Kidney epithelial cell (primary cell): ENCODE data around the gene MPZL2. TPM values are rescaled to one million over a fixed set of nuclear protein-coding genes. Genes with fewer than 3 reads are reported as not detected.

Source experiments
- DNase-seq: peaks from one replicate; pipeline ENCODE4 v3.0.0-alpha.2; 2010; ENCODE audit warnings: low read depth
- H3K27me3 ChIP-seq: 2 replicates; pipeline ENCODE4 v1.6.0; 2011; ENCODE audit warnings: low read length; ENCODE audit not compliant: control insufficient read depth, insufficient read depth
- H3K36me3 ChIP-seq: 2 replicates; pipeline ENCODE4 v1.5.1; 2011; ENCODE audit warnings: low read length; ENCODE audit not compliant: control insufficient read depth, insufficient read depth
- H3K4me3 ChIP-seq: 2 replicates; pipeline ENCODE4 v1.5.1; 2011; ENCODE audit warnings: low read depth, mild to moderate bottlenecking, control low read depth, low read length
- total RNA-seq: library from RNA; depleted of rRNA; stranded (reverse); fragments of >200 nt; gene quantifications from 2 replicates; pipeline ENCODE4 v1.2.3, GENCODE V29; 2015
- TF ChIP-seq, protein P1 (sequence below): IDR thresholded peaks from 2 replicates; pipeline ENCODE4 v1.5.1; 2011; ENCODE audit warnings: mild to moderate bottlenecking, moderate library complexity, low read length, control low read depth, inconsistent platforms; ENCODE audit not compliant: insufficient read depth, poor library complexity, severe bottlenecking

Gene MPZL2
- total RNA-seq, 1 donor from 2014 or later, result 13.1 TPM

DNA sequence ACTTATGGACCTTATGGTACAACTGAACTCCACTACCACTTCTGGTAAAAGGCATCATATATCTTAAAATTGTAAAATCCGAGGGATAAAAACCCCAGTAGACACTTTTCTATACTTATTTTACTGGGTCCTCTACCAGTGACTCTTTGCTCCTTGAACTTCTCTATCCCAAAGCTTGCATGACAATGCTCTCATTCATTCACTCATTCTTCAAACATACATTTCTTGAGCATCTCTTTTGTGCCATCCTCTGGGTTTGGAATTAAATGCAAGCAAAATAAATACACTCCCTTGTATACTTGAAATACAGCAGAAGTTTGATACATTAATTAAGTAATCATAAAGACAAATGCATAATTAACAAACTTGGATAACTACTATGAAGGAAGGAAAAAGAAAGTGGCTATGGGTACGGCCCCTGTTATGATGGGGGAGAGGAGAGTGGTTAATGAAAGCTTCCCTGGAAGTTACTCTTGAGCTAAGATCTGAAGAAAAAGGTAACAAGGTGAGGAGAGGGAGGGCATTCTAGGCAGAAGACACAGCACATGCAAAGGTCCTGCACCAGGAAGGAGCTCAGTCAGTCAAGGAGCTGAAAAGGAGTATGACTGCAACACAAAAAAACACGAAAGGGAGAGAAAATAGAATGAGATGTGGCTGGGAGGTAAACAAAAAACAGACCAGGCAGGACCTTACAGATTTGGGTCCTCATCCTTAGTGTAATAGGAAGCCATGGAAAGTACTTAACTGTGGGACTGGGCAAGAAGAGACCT, 19.9 kb downstream of the MPZL2 start:
- no peaks in the 10 kb centered on the region for H3K36me3 ChIP-seq
- TF ChIP-seq, protein P1, sequence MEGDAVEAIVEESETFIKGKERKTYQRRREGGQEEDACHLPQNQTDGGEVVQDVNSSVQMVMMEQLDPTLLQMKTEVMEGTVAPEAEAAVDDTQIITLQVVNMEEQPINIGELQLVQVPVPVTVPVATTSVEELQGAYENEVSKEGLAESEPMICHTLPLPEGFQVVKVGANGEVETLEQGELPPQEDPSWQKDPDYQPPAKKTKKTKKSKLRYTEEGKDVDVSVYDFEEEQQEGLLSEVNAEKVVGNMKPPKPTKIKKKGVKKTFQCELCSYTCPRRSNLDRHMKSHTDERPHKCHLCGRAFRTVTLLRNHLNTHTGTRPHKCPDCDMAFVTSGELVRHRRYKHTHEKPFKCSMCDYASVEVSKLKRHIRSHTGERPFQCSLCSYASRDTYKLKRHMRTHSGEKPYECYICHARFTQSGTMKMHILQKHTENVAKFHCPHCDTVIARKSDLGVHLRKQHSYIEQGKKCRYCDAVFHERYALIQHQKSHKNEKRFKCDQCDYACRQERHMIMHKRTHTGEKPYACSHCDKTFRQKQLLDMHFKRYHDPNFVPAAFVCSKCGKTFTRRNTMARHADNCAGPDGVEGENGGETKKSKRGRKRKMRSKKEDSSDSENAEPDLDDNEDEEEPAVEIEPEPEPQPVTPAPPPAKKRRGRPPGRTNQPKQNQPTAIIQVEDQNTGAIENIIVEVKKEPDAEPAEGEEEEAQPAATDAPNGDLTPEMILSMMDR, result no peak
- DNase-seq, result no peak
- no peak overlapping the region for H3K4me3 ChIP-seq
- H3K27me3 ChIP-seq, result no peaks in the 10 kb centered on the region

DNA sequence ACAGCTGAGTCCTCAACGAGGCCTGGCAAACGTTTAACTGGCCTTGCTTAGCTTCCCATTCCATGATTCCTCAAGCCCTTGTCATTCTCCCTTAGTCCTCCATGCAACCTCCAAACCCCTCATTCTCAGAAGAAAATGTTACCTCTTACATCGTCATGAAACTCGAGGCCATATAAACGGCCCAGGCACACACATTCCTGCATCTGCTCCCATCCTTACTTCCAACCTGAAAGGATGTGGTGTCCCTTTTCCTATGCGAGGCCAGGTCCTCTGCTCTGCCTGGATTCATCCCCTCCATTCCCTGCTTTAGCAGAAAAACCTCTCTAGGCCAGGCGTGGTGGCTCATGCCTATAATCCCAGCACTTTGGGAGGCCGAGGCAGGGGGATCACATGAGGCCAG, 20.9 kb downstream of the MPZL2 start:
- no peaks in the 10 kb centered on the region for H3K36me3 ChIP-seq
- no peak for DNase-seq
- no peak overlapping the region for H3K4me3 ChIP-seq
- no peaks in the 10 kb centered on the region for H3K27me3 ChIP-seq
- TF ChIP-seq, protein P1, result no peak

DNA sequence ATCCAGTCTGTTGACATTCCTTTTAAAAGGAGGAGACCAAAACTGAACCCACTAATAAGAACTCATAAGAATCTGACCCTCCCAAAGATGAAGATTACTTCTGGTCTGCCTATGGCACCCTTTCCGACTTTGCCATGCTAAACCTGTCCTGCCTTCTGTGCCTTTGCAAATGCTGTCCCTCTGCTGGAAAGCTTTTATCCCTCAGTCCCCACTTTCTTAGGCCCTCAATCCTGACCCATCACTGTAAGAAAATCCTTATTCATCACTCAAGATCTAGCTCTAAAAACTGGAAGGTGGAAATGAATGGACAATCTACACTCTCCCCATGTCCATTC, 22.4 kb downstream of the MPZL2 start:
- Histone ChIP-seq H3K4me3 (no peak overlapping the region), H3K36me3 (no peaks in the 10 kb centered on the region), H3K27me3 (no peaks in the 10 kb centered on the region)
- TF ChIP-seq, protein P1, result no peak
- DNase-seq, result no peak

DNA sequence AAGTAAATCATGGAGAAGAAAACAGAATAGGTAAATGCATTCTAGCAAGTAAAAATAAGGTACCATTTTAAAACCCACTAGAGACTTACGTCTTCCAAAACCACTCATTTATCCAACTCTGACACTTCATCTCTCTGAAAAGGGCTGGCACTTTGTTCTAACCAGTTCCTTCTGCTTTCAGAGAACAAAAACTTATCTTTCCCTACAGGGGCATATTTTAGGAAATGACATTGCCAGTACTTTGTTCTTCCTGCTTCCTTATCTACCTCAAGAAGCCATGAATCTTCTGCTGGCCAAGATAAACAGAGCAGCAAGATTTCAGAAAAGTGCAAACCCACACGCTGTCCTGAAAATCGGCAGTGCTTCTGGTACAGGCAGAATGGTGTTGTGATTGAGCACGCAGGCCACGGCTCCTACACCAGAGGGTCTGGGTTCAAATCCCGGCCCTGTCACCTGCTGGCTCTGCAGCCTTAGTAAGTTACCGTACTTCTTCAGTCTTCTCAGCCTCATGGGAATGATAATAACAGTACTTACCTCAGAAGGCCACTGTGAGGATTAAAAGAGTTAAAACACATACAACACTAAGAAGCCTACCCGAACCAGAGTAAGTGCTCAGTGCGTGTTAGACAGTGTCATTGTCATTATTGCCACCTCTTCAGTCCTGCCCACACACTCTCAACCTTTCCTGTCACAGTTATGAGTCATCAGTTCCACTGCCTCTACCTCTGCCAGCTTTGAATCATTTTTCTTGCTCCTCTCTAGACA, 22.9 kb downstream of the MPZL2 start:
- H3K27me3 ChIP-seq, result no peaks in the 10 kb centered on the region
- DNase-seq, result no peak
- TF ChIP-seq, protein P1, result no peak
- no peak overlapping the region for H3K4me3 ChIP-seq
- no peaks in the 10 kb centered on the region for H3K36me3 ChIP-seq

DNA sequence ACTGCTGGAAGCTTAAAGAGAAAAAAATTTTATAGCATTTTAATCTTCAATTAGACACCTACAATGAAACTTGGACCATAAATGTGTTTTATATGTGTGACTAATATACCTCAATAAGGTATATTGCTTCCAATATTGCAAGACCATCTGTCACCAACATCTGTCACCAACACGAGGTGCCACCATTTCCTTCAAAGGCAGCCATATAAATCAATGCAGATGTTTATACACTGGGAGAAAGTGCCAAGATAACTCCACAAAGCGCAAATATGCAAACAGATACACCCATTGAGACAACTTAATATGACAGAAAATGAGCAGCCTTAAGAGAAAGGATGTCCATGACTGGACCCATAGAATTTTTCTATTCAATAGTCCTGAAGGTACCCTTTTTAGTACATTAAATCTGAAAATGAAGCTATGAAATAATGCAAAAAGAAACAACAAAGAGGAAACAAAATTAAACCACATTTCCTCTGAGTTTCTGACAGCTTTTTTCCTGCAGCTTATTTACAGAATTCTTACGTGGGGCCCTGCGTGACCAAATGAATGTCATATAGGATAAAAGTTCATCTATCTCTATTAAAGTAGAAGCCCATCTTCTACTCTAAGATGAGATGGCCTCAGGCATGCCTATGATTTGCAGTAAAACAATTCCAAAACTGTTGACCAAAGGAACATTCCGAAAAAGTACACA, 24.4 kb downstream of the MPZL2 start:
- H3K36me3 ChIP-seq, result no peaks in the 10 kb centered on the region
- no peak for DNase-seq
- TF ChIP-seq, protein P1, result no peak
- no peaks in the 10 kb centered on the region for H3K27me3 ChIP-seq
- no peak overlapping the region for H3K4me3 ChIP-seq
